AG04449 (cell line): ENCODE data around the gene DNAJC16.

Experiments
- CTCF ChIA-PET: fragments of 350-600 bp; formaldehyde crosslinking; extraction: SDS; loops from one replicate; lab custom pipeline; 2021; ENCODE audit warnings: antibody characterized with exemption; lab: Yijun Ruan, JAX
- POLR2A ChIA-PET: fragments of 400-600, 350-600 bp; formaldehyde crosslinking; extraction: SDS; loops from one replicate; lab custom pipeline; 2020; ENCODE audit warnings: antibody characterized with exemption, inconsistent platforms; lab: Yijun Ruan, JAX
- DNase-seq: peaks from one replicate; pipeline ENCODE4 v3.0.0-alpha.2; 2010; ENCODE audit warnings: low read depth, low spot score
- H3K4me3 ChIP-seq: 2 replicates; pipeline ENCODE4 v1.5.1; 2011; ENCODE audit warnings: low read depth, mild to moderate bottlenecking, control low read depth, low read length
- CTCF ChIP-seq: IDR thresholded peaks from one replicate; pipeline ENCODE4 v1.5.1; 2011; ENCODE audit warnings: mild to moderate bottlenecking, moderate library complexity, low read length, control low read depth, inconsistent platforms; ENCODE audit not compliant: insufficient read depth; ENCODE audit errors: missing control alignments

Gene DNAJC16

DNA sequence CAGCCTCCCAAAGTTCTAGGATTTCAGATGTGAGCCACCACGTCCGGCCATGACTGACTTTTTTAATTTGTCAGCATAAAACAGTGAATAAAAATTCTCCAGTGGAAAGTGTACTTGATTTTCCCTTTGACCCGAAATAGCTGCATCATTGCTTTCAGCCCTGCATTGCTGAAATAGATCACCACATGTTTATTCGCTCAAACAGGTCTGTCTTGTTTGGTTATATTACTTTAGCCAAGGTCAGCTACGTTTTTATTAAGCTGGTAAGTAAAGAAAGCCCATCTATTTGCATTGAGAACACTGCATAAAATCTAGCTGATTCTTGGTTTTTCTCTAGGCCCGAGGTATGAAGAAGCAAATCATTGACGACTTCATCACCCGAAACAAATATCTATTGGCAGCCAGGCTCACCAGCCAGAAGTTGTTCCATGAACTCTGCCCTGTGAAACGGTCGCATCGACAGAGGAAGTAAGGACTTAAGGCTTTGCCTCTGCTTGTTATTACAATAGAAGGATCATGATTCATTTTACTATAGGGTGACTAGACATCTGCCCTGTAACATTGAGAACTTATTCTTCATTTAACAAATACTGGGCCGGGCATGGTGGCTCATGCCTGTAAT is 32.7 kb downstream of the DNAJC16 start:
- CTCF ChIA-PET, result no interaction called here
- TF ChIP-seq CTCF, result no peak
- POLR2A ChIA-PET, result no interaction called here

DNA sequence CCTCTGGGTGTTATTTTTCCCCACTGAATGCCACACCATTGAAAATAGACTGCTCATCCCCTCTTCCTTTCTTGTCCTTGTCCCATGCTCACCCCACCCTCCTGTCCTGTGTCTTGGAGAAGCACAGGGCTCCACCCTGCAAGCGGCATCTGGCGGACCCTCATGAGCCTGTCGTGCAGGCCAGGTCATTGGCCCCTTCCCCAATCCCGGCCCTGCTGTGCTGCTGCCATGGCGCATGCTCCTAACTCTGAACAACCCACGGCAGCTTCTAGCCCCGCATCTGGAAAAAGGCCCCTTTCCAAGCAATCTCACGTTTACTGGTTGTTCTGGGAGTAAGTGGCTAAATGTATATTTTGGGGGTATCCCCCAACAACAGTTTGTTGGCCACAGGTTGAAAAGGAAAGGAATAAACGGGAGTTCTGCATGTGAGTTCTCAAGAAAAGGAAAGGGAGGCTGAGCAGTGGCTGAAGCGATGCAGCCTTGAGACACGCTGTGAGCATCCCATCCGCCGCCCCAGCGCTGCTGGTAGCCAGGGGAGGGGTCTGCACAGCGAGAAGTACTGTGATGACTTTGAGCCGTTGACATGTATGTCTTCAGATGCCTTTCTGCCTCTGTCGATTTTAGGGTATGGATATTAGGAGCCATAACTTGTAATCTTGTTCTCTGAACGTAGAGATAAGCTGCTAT is 41.9 kb downstream of the DNAJC16 start:
- no peak for DNase-seq
- ChIA-PET POLR2A (interaction anchor here (0.7 kb wide), 1 partner anchor 69 kb away, joined by 3 read pairs; no protein-coding TSS in a partner anchor), CTCF (no interaction called here)
- H3K4me3 ChIP-seq, result no peak overlapping the region
- no peak for TF ChIP-seq CTCF

More for the DNA sequence above, 32.7 kb downstream of the DNAJC16 start:
- DNase-seq, result no peak
- no peak overlapping the region for H3K4me3 ChIP-seq

- ChIA-PET CTCF (no interaction called here), POLR2A (interaction anchor here (0.7 kb wide), 1 partner anchor 8 kb away, joined by 3 read pairs; no protein-coding TSS in a partner anchor)
- H3K4me3 ChIP-seq, result no peak overlapping the region
- DNase-seq, result no peak
- TF ChIP-seq CTCF, result no peak
Measured at GRCh38 chr1:15570861-15571260, 44.2 kb downstream of the DNAJC16 start.

DNA sequence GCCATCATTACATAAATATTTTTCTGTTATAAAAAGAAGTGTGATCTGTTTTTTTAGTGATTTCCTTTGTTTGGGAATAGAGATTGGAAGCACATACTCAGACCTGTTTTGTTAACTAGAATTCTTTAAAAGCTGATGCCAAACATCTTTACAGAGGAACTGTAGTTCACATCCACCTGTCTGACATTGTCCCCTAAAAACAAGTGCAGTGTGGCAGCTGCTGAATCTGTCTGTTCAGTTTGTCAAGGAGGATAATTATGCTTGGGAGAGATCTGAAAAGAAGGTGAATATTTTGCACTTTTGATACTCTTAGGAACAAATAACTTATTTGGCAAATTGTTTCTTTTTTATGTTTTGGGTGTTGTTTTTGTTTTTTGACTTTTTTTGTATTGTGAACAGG is 44.6 kb downstream of the DNAJC16 start:
- ChIA-PET POLR2A (interaction anchor here (0.7 kb wide), 1 partner anchor 8 kb away, joined by 3 read pairs; no protein-coding TSS in a partner anchor), CTCF (no interaction called here)
- DNase-seq, result no peak
- no peak for TF ChIP-seq CTCF
- H3K4me3 ChIP-seq, result no peak overlapping the region

DNA sequence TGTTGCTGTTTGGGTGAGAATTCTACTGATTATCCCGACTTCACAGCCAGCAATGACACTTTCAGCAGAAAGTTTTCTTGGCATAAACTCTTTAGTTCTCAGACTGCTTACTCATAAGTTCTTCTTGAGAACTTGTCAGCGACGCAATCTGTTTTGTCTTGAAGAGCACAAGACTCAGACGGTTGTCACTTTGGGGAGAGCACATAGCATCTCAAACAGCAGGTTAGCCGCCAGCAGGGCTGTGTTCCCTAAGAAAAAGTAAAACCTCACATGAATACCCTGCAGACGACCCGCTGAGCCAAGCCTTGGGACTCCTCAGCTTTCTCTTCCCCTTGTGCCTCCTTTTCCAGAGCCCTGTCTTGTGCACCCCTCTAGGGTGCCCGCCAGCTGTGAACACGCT is 46.8 kb downstream of the DNAJC16 start:
- no peak overlapping the region for H3K4me3 ChIP-seq
- TF ChIP-seq CTCF, result no peak
- ChIA-PET CTCF (interaction anchor here (0.8 kb wide), 1 partner anchor 17 kb away, joined by 4 read pairs; no protein-coding TSS in a partner anchor), POLR2A (no interaction called here)
- no peak for DNase-seq

DNA sequence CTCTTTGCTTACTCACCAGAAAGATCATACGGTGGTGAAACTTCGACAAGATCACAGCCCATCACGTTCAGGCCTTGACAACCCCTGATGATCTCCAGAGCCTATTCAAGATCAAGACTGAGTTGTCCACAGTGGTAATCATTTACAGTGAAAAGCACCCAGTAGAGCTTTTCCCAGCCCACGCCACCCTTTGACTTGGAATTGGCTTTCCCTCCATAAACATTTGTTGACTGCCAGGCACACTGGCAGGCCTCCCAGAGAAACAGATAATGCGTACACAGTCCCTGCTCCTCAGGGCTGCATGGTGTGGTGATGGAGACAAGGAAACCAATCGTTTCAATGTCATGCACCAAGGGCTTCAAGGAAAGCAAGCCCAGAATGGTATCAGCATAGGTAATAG is 48.1 kb downstream of the DNAJC16 start:
- TF ChIP-seq CTCF, result no peak
- no peak for DNase-seq
- ChIA-PET CTCF (no interaction called here), POLR2A (no interaction called here)
- no peak overlapping the region for H3K4me3 ChIP-seq
